ENCODE measurements around the gene ACIN1.
A peak's percentile ranks its signal among the peaks of the same experiment; 100 is the strongest.

ACIN1 gene

DNA sequence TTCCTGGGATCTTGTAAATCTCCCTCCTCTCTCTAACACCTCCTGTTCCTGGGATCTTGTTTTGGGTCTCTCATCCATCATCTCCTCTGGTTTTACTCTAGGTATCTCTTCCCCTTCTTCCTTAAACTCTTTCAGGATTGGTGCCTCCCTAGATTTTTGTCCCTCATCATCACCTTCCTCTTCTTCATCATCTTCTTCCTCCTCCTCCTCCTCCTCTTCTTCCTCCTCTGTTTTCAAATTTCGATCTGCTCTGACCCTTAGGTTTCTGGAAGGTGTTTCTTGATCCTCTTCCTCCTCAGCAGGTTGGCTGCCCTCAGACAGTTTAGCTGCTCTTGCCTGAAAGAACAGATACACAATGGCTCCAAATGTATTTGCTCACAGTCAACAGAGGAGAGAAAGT, 14.5 kb downstream of the ACIN1 start:
- DNase-seq (ENCODE audit: low read depth): no peak

GRCh38 chr14:23079716-23080115, 15.2 kb downstream of the ACIN1 start:
- DNase-seq (ENCODE audit: low read depth): peak; percentile 63

GRCh38 chr14:23078692-23079116, 16.2 kb downstream of the ACIN1 start:
- DNase-seq (ENCODE audit: low read depth): peak; percentile 98

DNA sequence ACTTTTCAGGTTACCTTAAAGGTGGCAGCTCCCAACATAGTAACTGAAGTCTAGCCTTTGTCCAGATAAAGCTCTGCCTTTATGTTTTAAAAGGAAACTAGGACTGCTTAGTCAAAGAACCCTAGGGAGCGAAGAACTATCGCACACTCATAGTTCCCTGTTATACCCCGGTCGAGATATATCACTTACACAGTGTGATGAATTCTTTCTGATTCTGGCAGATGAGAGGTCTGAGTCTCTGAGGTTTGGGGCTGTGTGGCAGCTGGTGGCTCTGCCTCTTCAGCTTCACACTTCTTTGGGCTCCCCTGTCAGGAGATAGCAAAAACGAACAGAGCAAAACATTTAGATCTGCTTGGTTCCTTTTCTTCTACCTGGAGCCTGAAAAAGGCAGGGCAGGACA, 17.0 kb downstream of the ACIN1 start:
- DNase-seq (ENCODE audit: low read depth): no peak

GRCh38 chr14:23076785-23077408, 18.0 kb downstream of the ACIN1 start:
- DNase-seq (ENCODE audit: low read depth): no peak

DNA sequence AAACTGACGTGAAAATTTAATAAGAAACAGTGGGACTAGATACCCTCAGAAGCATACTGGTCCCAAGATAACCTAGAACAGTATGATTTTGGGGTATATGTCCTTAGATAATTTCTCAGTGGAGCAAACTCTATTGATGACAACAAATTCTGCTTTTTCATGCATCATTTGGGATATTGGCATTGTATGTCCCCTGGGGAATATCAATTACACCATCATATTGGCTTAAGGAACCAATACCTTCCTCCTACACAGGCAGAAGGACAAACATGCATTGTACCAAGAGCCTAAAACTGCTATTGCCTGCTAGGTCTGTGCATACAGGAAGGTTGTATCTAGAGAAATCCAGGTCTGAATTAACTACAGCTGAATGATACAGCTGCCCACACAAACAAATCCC, 20.0 kb downstream of the ACIN1 start:
- DNase-seq (ENCODE audit: low read depth): no peak

GRCh38 chr14:23071921-23072539, 22.9 kb downstream of the ACIN1 start:
- DNase-seq (ENCODE audit: low read depth): no peak

GRCh38 chr14:23071244-23071920, 23.6 kb downstream of the ACIN1 start:
- DNase-seq (ENCODE audit: low read depth): peak; percentile 98

DNA sequence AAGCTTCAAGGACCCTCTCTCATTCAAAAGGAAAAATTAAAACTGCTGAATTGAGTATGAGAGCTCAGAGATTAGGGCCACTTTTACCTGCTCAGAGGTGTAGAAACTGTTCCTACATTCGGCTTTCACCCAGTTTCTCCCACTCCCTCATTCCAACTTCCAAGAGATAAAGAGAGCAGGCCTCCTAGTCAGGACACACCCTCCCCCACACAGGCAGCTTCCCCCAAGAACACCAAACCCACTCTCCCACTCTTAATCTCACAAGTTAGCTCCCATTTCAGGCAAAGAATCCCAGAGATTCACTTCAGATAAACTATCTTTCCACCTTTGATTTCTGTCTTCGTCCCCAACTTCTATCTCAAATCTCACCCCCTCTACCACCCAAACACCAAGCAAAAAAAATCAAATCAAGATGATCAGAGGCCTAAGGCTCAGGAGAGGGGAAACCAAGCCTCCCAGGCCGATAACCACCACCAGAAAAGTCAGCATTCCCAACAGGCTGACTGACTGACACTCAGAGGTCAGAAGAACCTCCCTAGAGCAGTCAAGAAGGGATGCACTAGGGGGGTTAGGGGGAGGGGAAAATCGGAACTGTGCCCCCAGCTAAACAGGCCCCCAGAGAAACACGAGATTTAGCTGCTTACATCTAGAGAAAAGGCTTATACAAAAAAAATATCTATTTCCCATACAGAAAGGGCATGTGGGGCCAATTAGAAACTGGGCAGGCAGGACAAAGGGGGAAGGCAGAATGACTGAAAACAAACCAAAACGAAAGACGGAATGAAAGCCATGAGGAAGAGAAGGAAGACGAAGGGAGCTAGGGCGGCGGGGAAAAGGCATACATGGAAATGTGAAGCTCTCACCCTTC, 24.4 kb downstream of the ACIN1 start:
- DNase-seq (ENCODE audit: low read depth): no peak

DNA sequence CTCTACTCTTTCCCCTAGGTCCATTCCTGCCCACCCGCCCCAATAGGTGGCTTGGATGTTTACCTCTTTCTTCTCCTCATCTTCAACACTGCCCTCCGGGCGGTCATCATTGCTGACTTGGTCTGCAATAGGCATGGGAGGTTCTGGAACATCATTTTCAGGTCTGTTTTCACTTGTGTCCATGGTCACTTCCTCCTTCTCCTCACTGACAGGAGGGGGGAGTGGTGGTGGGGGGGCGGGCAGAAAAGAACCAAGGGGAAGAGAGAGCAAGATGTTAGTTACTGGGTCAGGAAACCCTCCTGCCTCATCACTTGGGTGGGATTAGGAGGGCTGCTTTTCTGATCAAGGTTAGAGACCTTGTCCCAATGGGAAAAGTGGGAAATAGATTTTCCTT, 25.5 kb downstream of the ACIN1 start:
- no peak for DNase-seq (ENCODE audit: low read depth)

GRCh38 chr14:23068789-23069412, 26.0 kb downstream of the ACIN1 start:
- DNase-seq (ENCODE audit: low read depth): peak; percentile 89

GRCh38 chr14:23067847-23068788, 26.8 kb downstream of the ACIN1 start:
- DNase-seq (ENCODE audit: low read depth): no peak

DNA sequence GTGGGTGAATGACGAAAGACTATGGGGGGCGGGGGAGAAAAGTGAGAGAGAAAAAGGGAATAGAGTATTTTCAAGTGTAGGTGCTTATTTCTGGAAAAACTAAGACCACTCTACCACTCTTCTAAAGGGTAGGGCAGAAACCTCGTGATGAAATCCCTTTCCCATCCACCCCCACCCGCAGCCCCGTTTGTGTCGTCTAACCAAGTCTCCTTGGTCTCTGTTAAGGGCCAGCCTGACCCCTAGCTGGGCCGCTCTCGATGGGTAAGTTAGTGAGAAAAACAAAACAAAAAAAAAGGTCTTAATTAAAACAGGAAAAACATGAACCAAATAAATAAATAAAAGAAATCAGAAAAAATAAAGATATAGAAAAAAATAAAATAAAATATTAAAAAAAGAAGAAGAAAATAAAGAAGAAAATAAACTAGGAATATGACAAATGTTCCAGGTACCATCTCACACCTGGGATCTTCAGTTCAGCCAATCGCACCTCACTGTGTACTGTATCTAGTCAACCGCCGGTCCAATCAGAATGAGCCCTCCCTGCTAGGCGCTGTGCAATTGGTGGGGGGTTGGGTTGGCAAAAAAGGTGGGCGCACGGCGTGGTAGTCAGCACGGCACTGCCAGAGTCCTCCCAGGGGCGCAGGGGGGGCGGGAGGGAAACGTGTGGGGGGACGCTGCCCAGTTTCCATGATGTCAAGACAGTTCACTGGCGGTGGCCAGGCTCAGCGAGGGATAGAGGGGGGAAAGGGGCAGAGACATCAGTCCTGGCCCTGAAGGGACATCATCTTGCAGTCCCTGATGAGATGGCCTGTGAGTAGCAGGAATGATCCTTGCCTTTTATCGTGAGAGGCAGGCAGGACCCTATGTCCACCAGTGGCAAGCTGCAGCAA, 27.8 kb downstream of the ACIN1 start:
- no peak for DNase-seq (ENCODE audit: low read depth)

DNA sequence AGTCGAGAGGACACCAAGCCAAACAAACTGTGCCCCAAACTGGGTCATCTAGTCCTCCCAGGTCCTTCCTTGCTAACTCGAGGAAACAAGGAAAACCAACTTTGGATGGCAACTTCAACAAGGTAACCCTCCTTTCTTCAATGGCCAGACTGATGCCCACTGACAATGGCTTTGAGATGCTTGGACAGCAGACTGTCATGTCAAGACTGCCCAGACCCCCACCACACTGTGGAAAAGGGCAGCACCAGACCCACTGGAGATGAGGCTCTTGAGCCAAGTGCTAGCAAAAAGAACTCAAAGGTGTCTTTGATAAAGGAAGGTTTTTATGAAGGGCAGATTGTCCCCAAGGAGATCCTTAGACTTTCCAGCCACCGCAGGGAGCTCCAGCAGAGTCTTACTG, 28.6 kb downstream of the ACIN1 start:
- DNase-seq (ENCODE audit: low read depth): no peak

GRCh38 chr14:23063601-23064000, 31.3 kb downstream of the ACIN1 start:
- DNase-seq (ENCODE audit: low read depth): no peak

DNA sequence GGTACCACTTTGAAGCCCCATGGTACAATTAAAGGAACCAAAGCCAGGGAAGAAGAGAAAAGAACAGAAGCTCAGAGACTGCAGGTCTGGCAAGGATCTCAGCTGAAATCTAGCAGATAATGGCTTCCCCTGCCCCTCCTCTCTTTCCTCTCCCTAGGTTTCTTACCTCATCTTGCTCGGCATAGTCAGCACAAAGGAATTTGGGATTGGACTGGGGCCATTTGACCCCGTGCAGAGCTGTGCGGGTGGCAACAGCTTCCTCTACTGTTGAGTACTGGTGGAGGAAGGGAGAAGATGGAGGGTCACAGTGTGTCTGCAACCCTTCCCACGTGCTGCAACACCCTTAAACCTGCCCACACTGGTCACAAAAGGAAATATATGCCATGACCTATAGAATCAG, 32.9 kb downstream of the ACIN1 start:
- DNase-seq (ENCODE audit: low read depth): peak; percentile 98

GRCh38 chr14:23060536-23061260, 34.2 kb downstream of the ACIN1 start:
- DNase-seq (ENCODE audit: low read depth): no peak

- no peak for DNase-seq (ENCODE audit: low read depth)
Observed at GRCh38 chr14:23058654-23059504, 36.1 kb downstream of the ACIN1 start.

Data from iris pigment epithelial cell (primary cell).